Inferior parietal cortex (tissue), 1 donor: ENCODE data around the gene CD6.

Source experiments
- DNase-seq: peaks from one replicate; pipeline ENCODE4 v3.0.0-alpha.2; 2016; ENCODE audit errors: extremely low spot score

CD6 gene

DNA sequence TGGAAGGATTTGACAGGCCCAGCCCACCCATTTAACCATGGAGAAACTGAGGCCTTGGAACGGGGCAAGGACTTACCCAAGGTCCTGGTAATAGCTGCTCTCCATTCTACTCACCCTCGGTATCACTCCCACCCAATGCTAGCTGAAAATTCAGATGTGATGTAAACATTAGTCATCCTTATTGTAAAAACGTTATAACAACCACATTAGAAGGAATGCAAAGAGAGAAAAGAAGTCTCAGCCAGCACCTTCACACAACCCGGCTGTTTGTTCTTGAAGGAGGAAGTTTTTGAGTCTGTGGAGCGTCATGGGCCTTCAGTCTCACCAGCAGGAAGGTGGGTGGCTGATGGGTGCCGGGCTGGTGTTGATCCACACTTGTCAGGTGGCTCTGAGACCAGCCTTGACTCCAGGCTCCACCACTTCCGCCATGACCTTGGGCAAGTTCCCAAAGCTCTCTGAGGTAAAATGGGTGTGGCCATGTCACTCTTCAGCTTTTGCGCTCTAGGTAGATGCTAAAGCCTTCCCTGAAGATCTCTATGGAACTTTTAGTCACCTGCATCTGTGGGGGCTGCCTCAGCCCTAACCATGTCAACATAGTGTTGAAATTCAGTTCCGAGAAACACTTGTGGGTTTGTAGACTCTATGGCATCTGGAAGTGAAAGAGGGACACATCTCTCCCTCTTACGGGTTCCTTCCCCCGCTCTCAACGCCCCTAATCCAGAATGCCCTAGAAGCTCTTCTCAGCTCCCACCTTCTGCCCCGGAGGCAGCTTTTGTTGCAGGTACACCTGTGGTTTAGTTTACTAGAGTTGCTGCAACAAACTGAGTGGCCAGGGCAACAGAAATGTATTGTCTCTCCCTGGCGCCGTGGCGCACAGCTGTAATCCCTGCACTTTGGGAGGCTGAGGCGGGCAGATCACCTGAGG lies 14.8 kb downstream of the CD6 start:
- no peak for DNase-seq

GRCh38 chr11:60987577-60988277 lies 16.2 kb downstream of the CD6 start:
- DNase-seq = no peak

GRCh38 chr11:60988658-60989057 lies 17.2 kb downstream of the CD6 start:
- no peak for DNase-seq

DNA sequence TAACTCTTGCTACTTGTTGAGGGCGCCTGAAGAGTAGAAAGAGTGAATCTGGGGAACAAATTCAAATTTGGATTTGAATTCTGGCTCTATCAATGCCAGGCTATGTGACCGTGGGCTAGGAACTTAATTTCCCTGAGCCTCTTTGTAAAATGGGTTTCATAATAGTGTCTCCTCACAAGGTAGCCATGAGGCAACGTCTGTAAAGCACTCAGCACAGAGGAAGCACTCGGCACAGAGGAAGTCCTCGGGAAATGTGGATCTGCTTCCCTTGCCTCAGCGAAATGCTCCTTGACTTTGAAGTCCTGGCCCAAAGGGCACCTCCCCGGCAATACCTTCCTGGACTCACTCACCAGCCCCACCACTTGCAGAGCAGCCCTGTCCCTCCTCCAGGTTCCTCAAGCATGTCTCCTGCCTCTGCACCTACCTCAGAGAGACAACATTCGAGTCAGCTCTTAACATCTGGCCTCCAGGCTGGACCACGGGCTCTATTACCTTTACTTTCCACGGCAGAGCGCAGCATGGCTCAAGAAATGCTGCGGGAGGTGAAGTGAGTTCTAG lies 17.7 kb downstream of the CD6 start:
- no peak for DNase-seq

- DNase-seq = no peak
These were observed 20.0 kb downstream of the CD6 start for GRCh38 chr11:60991457-60991856.

GRCh38 chr11:60992842-60993409 lies 21.4 kb downstream of the CD6 start:
- no peak for DNase-seq

GRCh38 chr11:60993615-60994014 lies 22.1 kb downstream of the CD6 start:
- no peak for DNase-seq

DNA sequence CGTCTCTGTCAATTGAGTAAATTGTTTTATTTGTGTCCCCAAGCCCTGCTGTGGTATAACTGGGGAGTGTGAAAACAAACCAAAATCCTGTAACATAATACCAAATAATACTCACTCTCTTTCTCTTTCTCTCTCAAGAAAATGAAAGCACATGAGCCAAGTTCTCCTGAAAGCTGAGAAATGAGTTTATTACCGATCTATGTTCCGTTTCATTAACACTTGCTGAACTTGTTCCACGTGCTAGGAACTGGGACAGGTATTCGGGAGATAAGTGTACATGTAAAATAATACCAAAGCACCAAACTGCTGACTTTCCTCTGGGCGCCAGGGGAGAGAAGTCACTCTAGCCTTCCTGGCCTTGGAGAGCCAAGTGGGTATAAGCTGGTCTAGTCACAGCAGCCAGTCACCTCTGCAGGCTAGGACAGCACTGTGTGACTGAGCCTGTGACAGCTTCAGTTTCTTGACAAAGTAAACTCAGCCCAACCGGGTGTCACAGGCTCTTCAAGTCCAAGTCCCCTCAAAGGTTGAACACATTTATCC lies 23.1 kb downstream of the CD6 start:
- no peak for DNase-seq

GRCh38 chr11:60995798-60996197 lies 24.3 kb downstream of the CD6 start:
- DNase-seq = no peak

- no peak for DNase-seq
These were observed 25.1 kb downstream of the CD6 start for GRCh38 chr11:60996381-60997138.

GRCh38 chr11:61000426-61000825 lies 28.9 kb downstream of the CD6 start:
- no peak for DNase-seq

DNA sequence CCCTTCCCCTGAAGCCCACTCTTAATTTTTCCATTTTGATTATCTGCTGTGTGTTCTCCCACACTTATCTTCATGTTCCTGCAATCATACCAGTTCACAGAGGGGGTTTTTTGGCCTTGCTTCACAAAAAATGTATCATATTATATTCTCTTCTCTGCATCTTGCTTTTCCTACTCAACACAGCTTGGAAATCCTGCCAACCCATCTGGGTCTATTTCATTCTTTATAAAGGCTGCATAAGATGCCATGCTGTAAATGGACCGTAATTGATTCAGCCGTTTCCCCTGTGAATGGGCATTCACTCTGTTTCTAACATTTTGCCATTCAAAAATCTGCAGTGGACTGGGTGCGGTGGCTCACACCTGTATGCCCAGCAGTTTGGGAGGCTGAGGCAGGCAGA lies 30.5 kb downstream of the CD6 start:
- no peak for DNase-seq

GRCh38 chr11:61002598-61002997 lies 31.1 kb downstream of the CD6 start:
- DNase-seq = no peak

- no peak for DNase-seq
These were observed 32.7 kb downstream of the CD6 start for GRCh38 chr11:61004180-61004611.

- no peak for DNase-seq
These were observed 33.3 kb downstream of the CD6 start for GRCh38 chr11:61004761-61005181.

DNA sequence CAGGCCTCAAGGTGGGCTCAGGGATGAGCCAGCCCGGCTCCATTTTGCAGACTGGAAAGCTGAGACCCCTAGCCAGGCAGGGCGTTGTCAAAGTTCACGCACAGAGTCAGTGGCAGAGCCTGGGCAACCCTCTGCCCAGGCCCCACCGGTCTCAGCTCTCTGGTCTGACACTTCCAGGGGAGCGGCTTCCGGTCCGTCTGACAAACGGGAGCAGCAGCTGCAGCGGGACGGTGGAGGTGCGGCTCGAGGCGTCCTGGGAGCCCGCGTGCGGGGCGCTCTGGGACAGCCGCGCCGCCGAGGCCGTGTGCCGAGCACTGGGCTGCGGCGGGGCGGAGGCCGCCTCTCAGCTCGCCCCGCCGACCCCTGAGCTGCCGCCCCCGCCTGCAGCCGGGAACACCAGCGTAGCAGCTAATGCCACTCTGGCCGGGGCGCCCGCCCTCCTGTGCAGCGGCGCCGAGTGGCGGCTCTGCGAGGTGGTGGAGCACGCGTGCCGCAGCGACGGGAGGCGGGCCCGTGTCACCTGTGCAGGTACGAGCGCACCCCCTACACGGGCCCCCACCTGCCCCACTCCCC lies 36.0 kb downstream of the CD6 start:
- no peak for DNase-seq

GRCh38 chr11:61007956-61008896 lies 36.7 kb downstream of the CD6 start:
- no peak for DNase-seq

- no peak for DNase-seq
These were observed 37.5 kb downstream of the CD6 start for GRCh38 chr11:61008971-61009370.

- DNase-seq = no peak
These were observed 38.2 kb downstream of the CD6 start for GRCh38 chr11:61009392-61010275.
